ENCODE measurements around the gene ENTR1. TPM values are rescaled to one million over a fixed set of nuclear protein-coding genes. Genes with fewer than 3 reads are reported as not detected.

ENTR1 gene
- total RNA-seq, 2 donors from 2014 or later: 25.3 to 43.1 TPM

DNA sequence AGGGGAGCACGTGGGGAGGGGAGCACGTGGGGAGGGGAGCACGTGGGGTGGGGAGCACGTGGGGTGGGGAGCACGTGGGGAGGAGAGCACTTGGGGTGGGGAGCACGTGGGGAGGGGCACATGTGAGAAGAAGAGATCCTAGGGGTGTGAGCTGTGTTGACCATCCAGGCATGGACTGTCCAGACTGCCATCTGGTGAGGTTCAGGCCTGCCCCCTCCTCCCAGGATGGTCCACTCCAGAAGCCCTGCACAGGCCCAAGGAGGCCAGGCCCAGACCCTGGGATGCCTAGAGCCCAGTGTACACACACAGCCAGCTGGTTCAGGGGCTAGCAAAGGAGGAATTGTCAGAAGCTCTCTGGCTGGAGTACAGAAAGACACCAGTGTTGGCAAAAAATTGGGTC lies 12.8 kb downstream of the ENTR1 start:
- Histone ChIP-seq H3K27me3 (replicated peaks; ENCODE audit: insufficient read depth) (no peaks in the 10 kb centered on the region), H3K36me3 (peaks cover 36% of the 10 kb centered on the region), H3K9me3 (no peaks in the 10 kb centered on the region), H3K4me3 (no peak overlapping the region), H3K27ac (no peak overlapping the region), H3K4me1 (ENCODE audit: control insufficient read depth in 1 of 2, low read depth in 2 of 2) (peaks cover 13 to 22% of the 10 kb centered on the region in 2 donors)
- no peak for DNase-seq (ENCODE audit: low spot score)
- no peak for ATAC-seq (ENCODE audit: insufficient number of reproducible peaks, low FRiP score, low read depth)
- TF ChIP-seq, protein P1, sequence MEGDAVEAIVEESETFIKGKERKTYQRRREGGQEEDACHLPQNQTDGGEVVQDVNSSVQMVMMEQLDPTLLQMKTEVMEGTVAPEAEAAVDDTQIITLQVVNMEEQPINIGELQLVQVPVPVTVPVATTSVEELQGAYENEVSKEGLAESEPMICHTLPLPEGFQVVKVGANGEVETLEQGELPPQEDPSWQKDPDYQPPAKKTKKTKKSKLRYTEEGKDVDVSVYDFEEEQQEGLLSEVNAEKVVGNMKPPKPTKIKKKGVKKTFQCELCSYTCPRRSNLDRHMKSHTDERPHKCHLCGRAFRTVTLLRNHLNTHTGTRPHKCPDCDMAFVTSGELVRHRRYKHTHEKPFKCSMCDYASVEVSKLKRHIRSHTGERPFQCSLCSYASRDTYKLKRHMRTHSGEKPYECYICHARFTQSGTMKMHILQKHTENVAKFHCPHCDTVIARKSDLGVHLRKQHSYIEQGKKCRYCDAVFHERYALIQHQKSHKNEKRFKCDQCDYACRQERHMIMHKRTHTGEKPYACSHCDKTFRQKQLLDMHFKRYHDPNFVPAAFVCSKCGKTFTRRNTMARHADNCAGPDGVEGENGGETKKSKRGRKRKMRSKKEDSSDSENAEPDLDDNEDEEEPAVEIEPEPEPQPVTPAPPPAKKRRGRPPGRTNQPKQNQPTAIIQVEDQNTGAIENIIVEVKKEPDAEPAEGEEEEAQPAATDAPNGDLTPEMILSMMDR (IDR thresholded peaks at IDR 0.05): no peak

DNA sequence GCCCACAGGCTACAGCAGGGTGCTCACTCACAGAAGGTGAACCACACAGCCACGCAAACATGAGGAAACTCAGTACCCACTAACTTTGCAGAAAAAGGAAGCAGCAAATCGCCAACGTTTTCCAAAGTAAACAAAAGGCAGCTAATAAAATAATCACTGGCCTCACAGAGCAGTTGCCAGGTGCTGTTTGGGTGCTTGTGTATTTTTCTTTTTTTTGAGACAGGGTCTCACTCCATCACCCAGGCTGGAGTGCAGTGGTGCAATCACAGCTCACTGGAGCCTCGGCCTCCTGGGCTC lies 14.2 kb downstream of the ENTR1 start:
- Histone ChIP-seq H3K27me3 (replicated peaks; ENCODE audit: insufficient read depth) (no peaks in the 10 kb centered on the region), H3K36me3 (peaks cover 46% of the 10 kb centered on the region), H3K4me1 (ENCODE audit: control insufficient read depth in 1 of 2, low read depth in 2 of 2) (peaks cover 13 to 22% of the 10 kb centered on the region in 2 donors), H3K9me3 (no peaks in the 10 kb centered on the region), H3K27ac (no peak overlapping the region), H3K4me3 (no peak overlapping the region)
- DNase-seq (ENCODE audit: low spot score) (no peak), ATAC-seq (ENCODE audit: insufficient number of reproducible peaks, low FRiP score, low read depth) (no peak)
- TF ChIP-seq, protein P1 (IDR thresholded peaks at IDR 0.05): no peak

DNA sequence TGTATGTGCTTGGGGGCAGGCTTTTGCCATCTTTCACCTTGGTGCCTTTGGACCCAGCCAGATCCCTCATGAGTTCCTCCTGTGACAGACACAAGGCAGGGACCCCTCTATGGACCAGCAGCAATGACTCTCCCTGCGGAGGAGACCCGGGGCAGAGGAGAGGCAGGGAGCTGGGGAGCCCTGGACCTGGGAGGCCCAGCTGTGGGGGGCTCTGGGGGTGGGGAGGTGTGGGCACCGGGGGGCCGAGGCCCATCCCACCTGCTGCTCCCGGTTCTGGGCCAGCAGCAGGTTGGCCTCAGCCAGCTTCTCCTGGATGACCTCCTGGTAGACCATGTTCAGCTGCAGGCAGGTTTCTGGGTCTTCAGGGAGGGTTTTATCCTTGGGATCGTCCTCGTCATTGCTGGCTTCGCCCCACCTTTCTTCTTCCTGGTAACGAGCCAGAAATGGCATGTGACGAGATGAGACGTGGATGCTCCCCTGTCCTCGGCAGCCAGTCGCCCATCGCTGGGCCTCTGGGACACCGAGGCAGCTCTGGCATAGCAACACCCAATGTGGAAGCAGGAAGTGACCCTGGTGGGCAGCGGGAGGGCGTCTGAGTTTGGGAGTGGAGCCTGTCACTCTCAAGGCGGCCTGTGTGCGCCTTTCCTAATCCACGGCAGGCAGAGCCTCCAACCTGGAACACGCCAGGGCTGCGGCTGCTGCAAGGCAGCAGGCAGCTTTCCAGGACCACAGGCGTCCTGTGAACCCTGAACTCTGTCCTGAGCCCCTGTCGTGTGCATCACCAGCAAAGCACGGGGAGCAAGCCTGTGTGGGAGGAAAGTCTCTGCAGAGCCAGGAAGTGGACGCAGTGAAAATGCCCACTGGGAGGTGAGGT lies 14.8 kb downstream of the ENTR1 start:
- H3K4me3 ChIP-seq: no peak overlapping the region
- peaks cover 46% of the 10 kb centered on the region for H3K36me3 ChIP-seq

DNA sequence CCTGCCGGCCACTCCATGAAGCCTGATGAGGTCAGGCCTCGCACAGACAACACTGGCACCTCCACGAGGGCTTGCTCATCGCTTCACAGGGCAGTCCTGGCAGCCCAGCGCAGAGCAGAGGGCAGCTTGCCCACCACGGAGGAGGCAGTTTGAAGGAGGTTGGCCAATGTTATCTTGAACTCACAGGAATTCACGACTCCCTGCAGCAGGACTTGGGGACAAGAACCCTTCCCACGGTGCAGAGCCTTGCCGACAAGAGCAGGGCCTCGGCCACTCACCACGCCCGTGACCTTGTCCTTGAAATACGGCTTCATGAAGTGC lies 15.4 kb downstream of the ENTR1 start:
- no peak for DNase-seq (ENCODE audit: low spot score)
- Histone ChIP-seq H3K36me3 (peaks cover 46% of the 10 kb centered on the region), H3K4me3 (no peak overlapping the region), H3K27ac (no peak overlapping the region), H3K9me3 (no peaks in the 10 kb centered on the region), H3K4me1 (ENCODE audit: control insufficient read depth in 1 of 2, low read depth in 2 of 2) (peaks cover 10 to 14% of the 10 kb centered on the region in 2 donors), H3K27me3 (replicated peaks; ENCODE audit: insufficient read depth) (no peaks in the 10 kb centered on the region)
- ATAC-seq (ENCODE audit: insufficient number of reproducible peaks, low FRiP score, low read depth): no peak
- TF ChIP-seq, protein P1 (IDR thresholded peaks at IDR 0.05): no peak

More for the DNA sequence above, 14.8 kb downstream of the ENTR1 start:
- TF ChIP-seq, protein P1 (IDR thresholded peaks at IDR 0.05): no peak
- Histone ChIP-seq H3K4me1 (ENCODE audit: control insufficient read depth in 1 of 2, low read depth in 2 of 2) (peaks cover 12 to 19% of the 10 kb centered on the region in 2 donors), H3K27me3 (replicated peaks; ENCODE audit: insufficient read depth) (no peaks in the 10 kb centered on the region), H3K27ac (no peak overlapping the region), H3K9me3 (no peaks in the 10 kb centered on the region)
- DNase-seq (ENCODE audit: low spot score): no peak
- no peak for ATAC-seq (ENCODE audit: insufficient number of reproducible peaks, low FRiP score, low read depth)

DNA sequence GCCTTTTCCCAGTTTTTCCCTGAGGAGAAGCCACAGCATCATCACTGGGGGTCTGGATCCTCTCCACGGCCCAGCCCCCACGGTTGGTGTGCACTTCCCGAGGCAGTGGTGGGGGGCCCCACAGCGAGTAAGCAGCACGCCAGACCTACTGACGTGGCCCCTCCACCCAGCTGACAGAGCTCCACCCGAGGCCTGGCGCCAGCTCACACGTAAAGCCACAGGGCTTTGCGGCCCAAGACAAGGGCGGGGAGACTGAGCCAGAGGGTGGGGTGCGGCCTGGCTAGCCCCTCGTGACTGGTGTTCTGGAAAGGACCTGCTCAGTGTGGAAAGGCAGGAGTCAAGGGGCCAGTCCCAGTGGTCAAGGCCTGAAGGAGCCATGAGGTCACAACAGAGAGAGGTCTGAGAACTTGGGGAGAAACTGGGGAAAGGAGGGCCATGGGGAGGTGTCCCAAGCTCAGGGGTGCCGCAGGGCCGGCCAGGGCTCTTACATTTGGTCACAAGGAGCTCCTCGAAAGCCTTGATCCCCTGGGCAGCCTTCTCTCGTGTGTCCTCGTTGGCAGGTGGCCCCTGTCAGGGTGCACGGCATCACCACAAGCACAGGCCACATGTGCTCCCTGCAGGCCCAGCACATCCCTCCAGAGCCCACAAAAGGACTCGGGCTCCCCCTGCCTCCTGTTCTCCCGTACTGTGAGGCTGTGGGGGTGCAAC lies 15.9 kb downstream of the ENTR1 start:
- no peaks in the 10 kb centered on the region for H3K9me3 ChIP-seq
- DNase-seq (ENCODE audit: low spot score): no peak
- peaks cover 47% of the 10 kb centered on the region for H3K36me3 ChIP-seq

More for the DNA sequence above, 15.9 kb downstream of the ENTR1 start:
- Histone ChIP-seq H3K4me1 (ENCODE audit: control insufficient read depth in 1 of 2, low read depth in 2 of 2) (peaks cover 10 to 11% of the 10 kb centered on the region in 2 donors), H3K27ac (no peak overlapping the region), H3K27me3 (replicated peaks; ENCODE audit: insufficient read depth) (no peaks in the 10 kb centered on the region), H3K4me3 (no peak overlapping the region)
- TF ChIP-seq, protein P1 (IDR thresholded peaks at IDR 0.05): no peak
- ATAC-seq (ENCODE audit: insufficient number of reproducible peaks, low FRiP score, low read depth): no peak

All from thoracic aorta (tissue), 2 donors.